B cell (primary cell): Measurements from ENCODE around the gene PDZD2. TPM values are rescaled to one million over a fixed set of nuclear protein-coding genes. Genes with fewer than 3 reads are reported as not detected.

Experiments
- ATAC-seq: fragments of 200-7000 bp; cut with Tn5 transposase; one replicate; pipeline ENCODE4 v1.10.0; 2021; ENCODE audit warnings: low read depth, mild to moderate bottlenecking, moderate number of reproducible peaks, moderate library complexity
- CTCF ChIA-PET: fragments of 350-600 bp; sonication (Branson Sonifier 250); formaldehyde crosslinking; loops from one replicate; lab custom pipeline; 2021; ENCODE audit warnings: antibody characterized with exemption, inconsistent platforms; lab: Charles Lee
- POLR2A ChIA-PET: fragments of 350-600 bp; sonication (Branson Sonifier 250); formaldehyde crosslinking; loops from one replicate; lab custom pipeline; 2021; ENCODE audit warnings: antibody characterized with exemption; lab: Charles Lee
- DNase-seq: peaks from one replicate; pipeline ENCODE4 v3.0.0; 2013
- H2AFZ ChIP-seq: 2 replicates; pipeline ENCODE4 v1.6.1; 2012; ENCODE audit warnings: mild to moderate bottlenecking, low read depth, low read length; ENCODE audit not compliant: insufficient read depth, poor library complexity, severe bottlenecking
- H3K27ac ChIP-seq, 2 donors: 1 replicate in 1 of 2; 2 replicates in 1 of 2; pipeline ENCODE4 v1.5.1; 2012 to 2013; ENCODE audit warnings: low read length in 2 of 2, mild to moderate bottlenecking in 2 of 2, moderate library complexity in 1 of 2
- H3K27me3 ChIP-seq, 4 experiments: fragments of 200-600 bp in 1 of 4; sonication (generic) in 1 of 4; replicated peaks in 1 of 4; 1 replicate in 2 of 4; 2 replicates in 2 of 4; pipeline versions ENCODE4 v1.6.1 to v1.7.0; 2013 to 2016; ENCODE audit warnings: low read length in 3 of 4, mild to moderate bottlenecking in 2 of 4, mixed read lengths in 1 of 4, moderate library complexity in 1 of 4; ENCODE audit not compliant: insufficient read depth in 4 of 4, control insufficient read depth in 3 of 4; ENCODE audit errors: control extremely low read depth in 1 of 4
- H3K36me3 ChIP-seq, 2 experiments: replicated peaks in 1 of 2; 1 replicate in 1 of 2; 2 replicates in 1 of 2; pipeline versions ENCODE4 v1.6.1 to v1.7.1; 2013; ENCODE audit warnings: low read length in 1 of 2; ENCODE audit not compliant: insufficient read depth in 2 of 2, control insufficient read depth in 1 of 2; ENCODE audit errors: control extremely low read depth in 1 of 2, extremely low read depth in 1 of 2
- H3K4me1 ChIP-seq, 2 donors: fragments of 200-600 bp in 1 of 2; sonication (generic) in 1 of 2; 1 replicate in 1 of 2; 2 replicates in 1 of 2; pipeline versions ENCODE4 v1.5.1 to v1.6.1; 2013 to 2017; ENCODE audit warnings: low read length in 2 of 2; ENCODE audit not compliant: control insufficient read depth in 2 of 2, insufficient read depth in 2 of 2
- H3K4me2 ChIP-seq: replicated peaks from 2 replicates; pipeline ENCODE3; 2012; ENCODE audit warnings: mild to moderate bottlenecking, low read depth, low read length; ENCODE audit not compliant: poor library complexity, severe bottlenecking
- H3K4me3 ChIP-seq, 5 experiments: fragments of 200-600 bp in 1 of 5; sonication (generic) in 1 of 5; 1 replicate in 3 of 5; 2 replicates in 2 of 5; pipeline versions ENCODE4 v1.5.1 to v1.7.0; 2011 to 2016; ENCODE audit warnings: low read length in 4 of 5, mild to moderate bottlenecking in 4 of 5, low read depth in 2 of 5, control low read depth in 1 of 5, moderate library complexity in 1 of 5; ENCODE audit not compliant: insufficient read depth in 1 of 5; ENCODE audit errors: control extremely low read depth in 1 of 5, extremely low read depth in 1 of 5
- H3K79me2 ChIP-seq: fragments of 200-600 bp; sonication (generic); one replicate; pipeline ENCODE4 v1.6.0; 2016; ENCODE audit warnings: low read length; ENCODE audit not compliant: control insufficient read depth, insufficient read depth
- H3K9ac ChIP-seq: fragments of 200-600 bp; sonication (generic); 2 replicates; pipeline ENCODE4 v1.6.1; 2017; ENCODE audit warnings: mild to moderate bottlenecking, low read length, moderate library complexity
- H3K9me3 ChIP-seq, 3 donors: one replicate each; pipeline versions ENCODE4 v1.6.1 to v1.7.1; 2013; ENCODE audit warnings: low read length in 2 of 3; ENCODE audit not compliant: control insufficient read depth in 2 of 3, insufficient read depth in 1 of 3; ENCODE audit errors: control extremely low read depth in 1 of 3
- H4K20me1 ChIP-seq: 2 replicates; pipeline ENCODE4 v1.6.0; 2012; ENCODE audit warnings: mild to moderate bottlenecking, low read length; ENCODE audit not compliant: insufficient read depth, control insufficient read depth, poor library complexity, severe bottlenecking
- H3K27ac Mint-ChIP-seq: one replicate; pipeline ENCODE4 v1.8.0; 2021; ENCODE audit warnings: mixed read lengths
- H3K27me3 Mint-ChIP-seq: one replicate; pipeline ENCODE4 v1.8.0; 2021; ENCODE audit warnings: mixed read lengths
- H3K4me1 Mint-ChIP-seq: one replicate; pipeline ENCODE4 v1.8.0; 2021; ENCODE audit warnings: mixed read lengths
- H3K4me3 Mint-ChIP-seq: one replicate; pipeline ENCODE4 v1.8.0; 2021; ENCODE audit warnings: mixed read lengths
- H3K9me3 Mint-ChIP-seq: one replicate; pipeline ENCODE4 v1.8.0; 2022; ENCODE audit warnings: mixed read lengths; ENCODE audit not compliant: insufficient read depth
- EZH2 ChIP-seq: IDR thresholded peaks from 2 replicates; pipeline ENCODE4 v1.6.1; 2012; ENCODE audit warnings: borderline replicate concordance, low read depth, mild to moderate bottlenecking, moderate library complexity, low read length; ENCODE audit not compliant: insufficient read depth, poor library complexity, severe bottlenecking
- WGBS: methylation state at CpG from one replicate; pipeline ENCODE4 v1.1.5; 2013; ENCODE audit warnings: missing lambda C conversion rate; ENCODE audit not compliant: insufficient coverage; 5-methylcytosine and 5-hydroxymethylcytosine counted together
- intact Hi-C: fragments of 100-400 bp; cut with micrococcal nuclease; formaldehyde crosslinking; loops from one replicate; pipeline ENCODE4 v1.10.0; 2022
- polyA plus RNA-seq: library from polyadenylated mRNA; depleted of rRNA; stranded (reverse); fragments of >200 nt; gene quantifications from 2 replicates; pipeline ENCODE4 v1.2.3, GENCODE V29; 2012
- total RNA-seq, 2 donors: library from RNA; stranded (reverse); fragments of 120-200 nt in 1 of 2; gene quantifications; 1 replicate in 1 of 2; 2 replicates in 1 of 2; pipeline versions ENCODE4 v1.2.3 to v1.2.4, GENCODE V29; 2013 to 2022
- TF ChIP-seq, protein P1 (sequence below): fragments of 200-600 bp; IDR thresholded peaks from one replicate; pipeline ENCODE4 v1.8.0; 2022; ENCODE audit warnings: antibody characterized with exemption, mild to moderate bottlenecking

The PDZD2 gene
- total and polyA plus RNA-seq, 2 donors (not counting 1 experiment from before 2014, with no cell fraction given), result not detected

DNA sequence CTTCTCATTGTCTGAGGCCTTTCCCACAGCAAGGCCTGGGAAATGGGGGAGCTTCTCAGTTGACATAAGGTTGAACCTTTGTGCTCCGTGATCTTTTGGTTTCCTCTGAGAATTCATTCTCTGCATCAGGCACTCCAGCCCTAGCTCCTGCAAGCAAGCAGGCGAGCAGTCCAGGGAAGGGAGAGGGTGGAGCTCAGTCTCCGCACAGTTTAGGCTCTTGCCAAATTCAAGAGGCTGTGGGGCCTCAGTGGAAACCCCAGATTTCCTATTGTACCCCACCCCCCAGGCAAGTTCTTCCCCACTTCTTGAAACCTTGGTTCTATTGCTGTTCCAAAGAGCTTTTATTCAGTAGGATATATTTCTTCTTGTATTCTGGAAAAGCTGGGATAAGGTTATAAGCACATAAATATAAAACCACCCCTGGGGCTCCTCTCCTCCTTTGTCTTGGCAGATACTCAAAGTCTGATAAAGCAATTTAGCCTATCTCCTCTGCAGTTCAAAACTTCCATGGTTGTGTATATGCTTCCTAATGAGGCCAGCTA is 147.2 kb downstream of the PDZD2 start:
- Histone ChIP-seq H3K36me3 (no peaks in the 10 kb centered on the region), H3K9me3 (peaks cover 0 to 3% (median 0%) of the 10 kb centered on the region in 3 donors), H3K79me2 (no peaks in the 10 kb centered on the region), H2AFZ (no peak overlapping the region), H4K20me1 (no peaks in the 10 kb centered on the region), H3K27ac (no peak overlapping the region), H3K27me3 (no peaks in the 10 kb centered on the region), H3K4me3 (no peak overlapping the region), H3K9ac (no peak overlapping the region), H3K4me2 (no peak overlapping the region), H3K4me1 (no peaks in the 10 kb centered on the region)
- Mint-ChIP-seq H3K27ac (no peak overlapping the region), H3K27me3 (no peaks in the 10 kb centered on the region), H3K9me3 (no peaks in the 10 kb centered on the region), H3K4me3 (no peak overlapping the region), H3K4me1 (peaks cover 5% of the 10 kb centered on the region)
- ChIA-PET CTCF (no interaction called here), POLR2A (no interaction called here)
- no peak for TF ChIP-seq EZH2
- TF ChIP-seq, protein P1, sequence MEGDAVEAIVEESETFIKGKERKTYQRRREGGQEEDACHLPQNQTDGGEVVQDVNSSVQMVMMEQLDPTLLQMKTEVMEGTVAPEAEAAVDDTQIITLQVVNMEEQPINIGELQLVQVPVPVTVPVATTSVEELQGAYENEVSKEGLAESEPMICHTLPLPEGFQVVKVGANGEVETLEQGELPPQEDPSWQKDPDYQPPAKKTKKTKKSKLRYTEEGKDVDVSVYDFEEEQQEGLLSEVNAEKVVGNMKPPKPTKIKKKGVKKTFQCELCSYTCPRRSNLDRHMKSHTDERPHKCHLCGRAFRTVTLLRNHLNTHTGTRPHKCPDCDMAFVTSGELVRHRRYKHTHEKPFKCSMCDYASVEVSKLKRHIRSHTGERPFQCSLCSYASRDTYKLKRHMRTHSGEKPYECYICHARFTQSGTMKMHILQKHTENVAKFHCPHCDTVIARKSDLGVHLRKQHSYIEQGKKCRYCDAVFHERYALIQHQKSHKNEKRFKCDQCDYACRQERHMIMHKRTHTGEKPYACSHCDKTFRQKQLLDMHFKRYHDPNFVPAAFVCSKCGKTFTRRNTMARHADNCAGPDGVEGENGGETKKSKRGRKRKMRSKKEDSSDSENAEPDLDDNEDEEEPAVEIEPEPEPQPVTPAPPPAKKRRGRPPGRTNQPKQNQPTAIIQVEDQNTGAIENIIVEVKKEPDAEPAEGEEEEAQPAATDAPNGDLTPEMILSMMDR, result no peak
- no peak for DNase-seq
- intact Hi-C loops, result no loop called here
- 100% methylated on average over 1 of the region's 3 CpGs for WGBS
- no peak for ATAC-seq

GRCh38 chr5:31794009-31794408 is 155.1 kb downstream of the PDZD2 start:
- TF ChIP-seq, protein P1, result no peak
- TF ChIP-seq EZH2, result no peak
- Histone ChIP-seq H2AFZ (no peak overlapping the region), H3K9ac (no peak overlapping the region), H3K27ac (no peak overlapping the region), H3K9me3 (peaks cover 0 to 3% (median 0%) of the 10 kb centered on the region in 3 donors), H3K4me1 (no peaks in the 10 kb centered on the region), H3K79me2 (no peaks in the 10 kb centered on the region), H4K20me1 (no peaks in the 10 kb centered on the region), H3K27me3 (no peaks in the 10 kb centered on the region), H3K4me2 (no peak overlapping the region), H3K36me3 (no peaks in the 10 kb centered on the region), H3K4me3 (no peak overlapping the region)
- Mint-ChIP-seq H3K4me1 (no peaks in the 10 kb centered on the region), H3K27ac (no peak overlapping the region), H3K27me3 (no peaks in the 10 kb centered on the region), H3K9me3 (peaks cover 4% of the 10 kb centered on the region), H3K4me3 (no peak overlapping the region)
- intact Hi-C loops, result no loop called here
- WGBS, result no CpG with 5 or more reads among the region's 2 CpGs
- CTCF ChIA-PET, result no interaction called here
- no peak for ATAC-seq
- DNase-seq, result no peak
- POLR2A ChIA-PET, result no interaction called here
